CD4-positive, CD25-positive, alpha-beta regulatory T cell (primary cell): ENCODE data around the gene RIPK3. TPM values are rescaled to one million over a fixed set of nuclear protein-coding genes. Genes with fewer than 3 reads are reported as not detected.

Source experiments
- ATAC-seq, 2 donors: fragments of 150-1000 bp; cut with Tn5 transposase; one replicate each; pipeline ENCODE4 v1.10.0; 2021; ENCODE audit warnings: low read depth in 2 of 2, moderate number of reproducible peaks in 2 of 2, moderate library complexity in 1 of 2
- DNase-seq, 3 donors: peaks; one replicate each; pipeline versions ENCODE4 v3.0.0 to v3.0.0-alpha.2; 2012 to 2022; ENCODE audit warnings: mixed read lengths in 1 of 3
- H3K27ac ChIP-seq: one replicate; pipeline ENCODE4 v1.7.0; 2013; ENCODE audit warnings: mild to moderate bottlenecking, low read length; ENCODE audit not compliant: insufficient read depth, poor library complexity, severe bottlenecking
- H3K27me3 ChIP-seq: one replicate; pipeline ENCODE4 v1.7.0; 2013; ENCODE audit warnings: low read length; ENCODE audit not compliant: control insufficient read depth, insufficient read depth
- H3K36me3 ChIP-seq: one replicate; pipeline ENCODE4 v1.7.0; 2013; ENCODE audit warnings: mild to moderate bottlenecking, low read length, moderate library complexity; ENCODE audit not compliant: control insufficient read depth, insufficient read depth
- H3K4me1 ChIP-seq: 2 replicates; pipeline ENCODE4 v1.7.0; 2013; ENCODE audit warnings: mild to moderate bottlenecking, low read length; ENCODE audit not compliant: insufficient read depth, control insufficient read depth, poor library complexity, severe bottlenecking
- H3K4me3 ChIP-seq: one replicate; pipeline ENCODE4 v1.7.0; 2013; ENCODE audit warnings: low read depth, mild to moderate bottlenecking, low read length, moderate library complexity
- H3K9me3 ChIP-seq, 2 experiments: 1 replicate in 1 of 2; 2 replicates in 1 of 2; pipeline ENCODE4 v1.7.0; 2013; ENCODE audit warnings: low read length in 2 of 2, mild to moderate bottlenecking in 1 of 2, moderate library complexity in 1 of 2; ENCODE audit not compliant: control insufficient read depth in 2 of 2
- H3K27ac Mint-ChIP-seq, 3 donors: one replicate each; pipeline ENCODE4 v1.8.0; 2020 to 2022; ENCODE audit warnings: mild to moderate bottlenecking in 3 of 3, mixed read lengths in 3 of 3, moderate library complexity in 2 of 3
- H3K27me3 Mint-ChIP-seq: one replicate; pipeline ENCODE4 v1.8.0; 2022; ENCODE audit warnings: mild to moderate bottlenecking, mixed read lengths
- H3K36me3 Mint-ChIP-seq: one replicate; pipeline ENCODE4 v1.8.0; 2020; ENCODE audit warnings: mixed read lengths
- H3K4me1 Mint-ChIP-seq, 4 donors: one replicate each; pipeline ENCODE4 v1.8.0; 2020 to 2022; ENCODE audit warnings: mixed read lengths in 4 of 4, mild to moderate bottlenecking in 1 of 4
- H3K4me3 Mint-ChIP-seq, 4 donors: one replicate each; pipeline ENCODE4 v1.8.0; 2020 to 2022; ENCODE audit warnings: mild to moderate bottlenecking in 4 of 4, mixed read lengths in 4 of 4, moderate library complexity in 3 of 4
- H3K9me3 Mint-ChIP-seq, 7 donors: one replicate each; pipeline ENCODE4 v1.8.0; 2020 to 2022; ENCODE audit warnings: mixed read lengths in 7 of 7, mild to moderate bottlenecking in 3 of 7, moderate library complexity in 2 of 7
- polyA plus RNA-seq, 4 donors: library from polyadenylated mRNA; unstranded; fragments of 300-500 nt; fragmentation: Illumina TruSeq; gene quantifications; one replicate each; pipeline ENCODE4 v1.2.3, GENCODE V29; 2021
- total RNA-seq: library from RNA; stranded (reverse); gene quantifications from one replicate; pipeline ENCODE4 v1.2.3, GENCODE V29; 2022

The RIPK3 gene
- total and polyA plus RNA-seq, 5 donors from 2014 or later = 14.9 to 41.2 (median 19.7) TPM

DNA sequence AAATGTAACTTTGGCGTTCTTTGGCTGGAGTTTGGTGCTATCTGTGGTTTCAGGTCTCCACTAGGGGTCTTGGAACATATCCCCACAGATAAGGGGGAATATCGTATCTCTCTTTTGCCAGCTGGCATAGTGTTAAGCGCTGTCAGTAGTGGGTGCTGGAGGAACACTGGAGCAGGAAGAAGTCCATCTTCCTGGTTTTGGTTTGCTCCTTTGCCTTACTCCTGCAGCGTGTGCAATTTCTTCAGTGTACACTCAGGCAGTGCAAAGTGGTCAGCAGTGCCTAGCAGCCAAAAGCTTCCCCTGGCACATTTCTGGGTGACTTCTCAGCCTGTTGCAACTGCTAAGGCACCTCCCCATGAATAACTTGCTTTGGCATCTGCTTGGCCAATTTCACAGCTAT is 11.7 kb upstream of the RIPK3 start:
- Mint-ChIP-seq H3K27me3 (peaks cover 40% of the 10 kb centered on the region), H3K4me3 (no peak overlapping the region), H3K27ac (no peak overlapping the region), H3K4me1 (peaks cover 0 to 3% (median 0%) of the 10 kb centered on the region in 4 donors), H3K36me3 (peaks cover 4% of the 10 kb centered on the region), H3K9me3 (no peaks in the 10 kb centered on the region)
- Histone ChIP-seq H3K36me3 (no peaks in the 10 kb centered on the region), H3K4me3 (no peak overlapping the region), H3K9me3 (no peaks in the 10 kb centered on the region), H3K4me1 (no peaks in the 10 kb centered on the region), H3K27me3 (peaks cover 27% of the 10 kb centered on the region), H3K27ac (no peak overlapping the region)
- ATAC-seq (no peak), DNase-seq (no peak)

DNA sequence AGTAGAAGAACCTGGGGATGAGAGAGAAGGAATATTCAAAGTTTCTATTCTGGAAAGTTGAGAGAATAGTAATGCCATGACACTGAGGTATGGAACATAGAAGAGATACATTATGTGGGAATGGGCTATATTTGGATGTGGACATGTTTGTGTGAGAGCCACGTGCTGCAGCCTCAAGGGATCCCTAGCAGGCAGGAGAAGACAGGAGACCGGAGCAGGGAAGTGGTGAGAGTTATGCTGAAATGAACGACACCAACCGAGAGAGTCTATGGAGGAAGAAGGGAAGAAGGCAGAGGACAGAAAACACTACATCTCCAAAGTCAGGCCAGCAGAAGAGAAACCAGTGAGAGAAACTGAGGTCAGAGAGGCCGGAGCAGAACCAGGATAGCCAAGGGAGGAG is 10.0 kb upstream of the RIPK3 start:
- no peak for ATAC-seq
- H3K36me3 ChIP-seq = no peaks in the 10 kb centered on the region
- Mint-ChIP-seq H3K4me3 (no peak overlapping the region), H3K9me3 (no peaks in the 10 kb centered on the region), H3K4me1 (peaks cover 0 to 3% (median 0%) of the 10 kb centered on the region in 4 donors), H3K27ac (no peak overlapping the region), H3K36me3 (peaks cover 4% of the 10 kb centered on the region), H3K27me3 (peaks cover 54% of the 10 kb centered on the region)
- H3K27ac ChIP-seq = no peak overlapping the region
- H3K9me3 ChIP-seq = no peaks in the 10 kb centered on the region
- DNase-seq = no peak
- no peaks in the 10 kb centered on the region for H3K4me1 ChIP-seq
- H3K4me3 ChIP-seq = no peak overlapping the region
- peaks cover 25% of the 10 kb centered on the region for H3K27me3 ChIP-seq

DNA sequence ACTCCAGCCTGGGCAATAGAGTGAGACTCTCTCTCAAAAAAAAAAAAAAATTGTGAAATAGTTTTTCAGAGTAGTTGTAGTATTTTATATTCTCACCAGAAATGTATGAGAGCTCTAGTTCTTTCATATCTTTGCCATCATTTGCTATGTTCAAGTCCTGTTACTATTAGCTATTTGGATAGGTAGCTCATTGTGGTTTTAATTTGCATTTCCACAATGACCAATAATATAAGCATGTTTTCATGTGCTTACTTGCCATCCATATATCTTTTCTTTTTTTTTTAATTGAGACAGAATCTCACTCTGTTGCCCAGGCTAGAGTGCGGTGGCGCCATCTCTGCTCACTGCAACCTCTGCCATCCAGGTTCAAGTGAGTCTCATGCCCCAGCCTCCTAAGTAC is 8.4 kb upstream of the RIPK3 start:
- peaks cover 25% of the 10 kb centered on the region for H3K27me3 ChIP-seq
- Mint-ChIP-seq H3K9me3 (no peaks in the 10 kb centered on the region), H3K4me3 (no peak overlapping the region), H3K36me3 (peaks cover 4% of the 10 kb centered on the region), H3K4me1 (peaks cover 0 to 3% (median 0%) of the 10 kb centered on the region in 4 donors), H3K27me3 (peaks cover 60% of the 10 kb centered on the region), H3K27ac (no peak overlapping the region)
- H3K36me3 ChIP-seq = no peaks in the 10 kb centered on the region
- no peak overlapping the region for H3K4me3 ChIP-seq
- DNase-seq = no peak
- no peak overlapping the region for H3K27ac ChIP-seq
- H3K4me1 ChIP-seq = no peaks in the 10 kb centered on the region
- ATAC-seq = no peak
- H3K9me3 ChIP-seq = no peaks in the 10 kb centered on the region

DNA sequence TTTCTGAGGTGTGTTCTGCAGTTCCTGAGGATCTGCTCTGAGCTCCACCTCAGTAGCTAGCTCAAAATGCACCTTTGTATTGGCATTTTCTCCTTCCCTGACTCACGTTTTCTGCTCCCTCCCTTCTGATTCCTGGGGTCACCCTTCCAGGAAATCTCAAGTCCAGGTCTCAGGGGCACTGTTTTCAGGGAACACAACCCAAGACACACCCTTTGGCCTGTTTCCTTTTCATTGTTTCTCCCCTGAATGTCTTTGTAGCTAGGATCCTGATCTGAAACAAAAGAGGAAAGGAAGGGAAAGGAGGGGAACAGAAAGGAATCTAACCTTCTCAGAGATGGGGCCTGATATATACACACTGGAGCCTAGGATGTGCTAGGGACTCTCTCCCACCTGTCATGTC is 7.3 kb upstream of the RIPK3 start:
- Mint-ChIP-seq H3K27me3 (peaks cover 62% of the 10 kb centered on the region), H3K4me3 (no peak overlapping the region), H3K9me3 (peaks cover 0 to 2% (median 0%) of the 10 kb centered on the region in 7 donors), H3K4me1 (no peaks in the 10 kb centered on the region), H3K27ac (no peak overlapping the region), H3K36me3 (peaks cover 4% of the 10 kb centered on the region)
- Histone ChIP-seq H3K27me3 (peaks cover 25% of the 10 kb centered on the region), H3K9me3 (no peaks in the 10 kb centered on the region), H3K4me1 (no peaks in the 10 kb centered on the region), H3K36me3 (no peaks in the 10 kb centered on the region), H3K27ac (no peak overlapping the region), H3K4me3 (no peak overlapping the region)
- DNase-seq = no peak
- ATAC-seq = no peak

DNA sequence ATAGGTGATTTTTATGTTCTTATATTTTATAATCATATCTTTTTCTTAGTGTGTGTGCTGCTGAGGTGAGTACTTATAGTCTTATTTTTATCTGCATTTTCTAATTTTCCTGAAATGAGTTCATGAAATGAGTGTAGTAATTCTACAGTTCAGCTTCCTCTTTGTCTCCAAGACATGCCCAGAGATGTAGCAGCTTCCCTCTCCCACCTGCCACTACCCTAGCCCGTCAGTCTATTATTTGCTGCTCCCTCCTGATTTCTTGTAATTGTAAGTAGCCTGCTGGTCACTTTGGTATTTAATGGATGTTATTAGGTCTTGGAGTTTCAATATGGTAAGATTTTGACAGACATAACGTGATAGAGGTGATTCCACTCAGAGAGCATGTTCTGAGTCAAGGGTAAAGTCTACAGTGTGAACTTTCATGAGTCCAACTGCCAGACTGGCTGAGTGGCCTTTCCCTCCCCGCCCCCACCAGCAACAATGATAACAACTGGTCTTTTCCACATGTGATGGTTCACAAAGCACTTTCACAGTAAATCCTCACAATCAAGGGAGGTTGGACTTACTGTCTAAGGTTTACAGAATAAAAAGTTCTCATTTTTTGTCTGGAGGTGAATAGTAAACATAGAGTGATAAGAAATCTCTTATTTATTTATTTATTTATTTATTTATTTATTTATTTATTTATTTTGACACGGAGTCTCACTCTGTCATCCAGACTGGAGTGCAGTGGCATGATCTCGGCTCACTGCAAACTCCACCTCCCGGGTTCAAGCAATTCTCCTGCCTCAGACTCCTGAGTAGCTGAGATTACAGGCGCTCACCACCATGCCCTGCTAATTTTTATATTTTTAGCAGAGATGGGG is 4.2 kb upstream of the RIPK3 start:
- no peak for DNase-seq
- H3K4me3 ChIP-seq = no peak overlapping the region
- no peaks in the 10 kb centered on the region for H3K9me3 ChIP-seq
- H3K27me3 ChIP-seq = peaks cover 7% of the 10 kb centered on the region
- Mint-ChIP-seq H3K4me3 (no peak overlapping the region), H3K36me3 (no peaks in the 10 kb centered on the region), H3K4me1 (peaks cover 0 to 13% (median 7%) of the 10 kb centered on the region in 4 donors), H3K9me3 (peaks cover 0 to 2% (median 0%) of the 10 kb centered on the region in 7 donors), H3K27ac (no peak overlapping the region), H3K27me3 (peaks cover 53% of the 10 kb centered on the region)
- peaks cover 11% of the 10 kb centered on the region for H3K4me1 ChIP-seq
- no peaks in the 10 kb centered on the region for H3K36me3 ChIP-seq
- no peak overlapping the region for H3K27ac ChIP-seq
- ATAC-seq = no peak

DNA sequence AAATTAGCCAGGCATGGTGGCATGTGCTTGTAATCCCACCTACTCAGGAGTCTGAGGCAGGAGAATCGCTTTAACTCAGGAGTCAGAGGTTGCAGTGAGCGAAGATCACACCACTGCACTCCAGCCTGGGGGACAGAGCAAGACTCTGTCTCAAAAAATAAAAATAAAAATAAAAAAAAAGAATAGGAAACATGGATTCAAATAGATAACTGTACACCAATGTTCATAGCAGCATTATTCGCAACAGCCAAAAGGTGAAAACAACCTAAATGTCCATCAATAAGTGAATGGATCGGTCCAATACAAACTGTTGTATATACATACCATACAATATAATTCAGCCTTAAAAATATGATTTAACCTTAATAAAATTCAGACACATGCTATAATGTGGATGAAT is 3.1 kb upstream of the RIPK3 start:
- Histone ChIP-seq H3K9me3 (no peaks in the 10 kb centered on the region), H3K4me3 (no peak overlapping the region), H3K27me3 (peaks cover 7% of the 10 kb centered on the region), H3K27ac (no peak overlapping the region), H3K4me1 (peaks cover 18% of the 10 kb centered on the region), H3K36me3 (peaks cover 4% of the 10 kb centered on the region)
- no peak overlapping the region for H3K27ac Mint-ChIP-seq
- peaks cover 53% of the 10 kb centered on the region for H3K27me3 Mint-ChIP-seq
- no peak for DNase-seq
- no peak for ATAC-seq
- peaks cover 0 to 2% (median 0%) of the 10 kb centered on the region in 7 donors for H3K9me3 Mint-ChIP-seq
- H3K36me3 Mint-ChIP-seq = peaks cover 7% of the 10 kb centered on the region
- H3K4me3 Mint-ChIP-seq = no peak overlapping the region
- peaks cover 0 to 24% (median 15%) of the 10 kb centered on the region in 4 donors for H3K4me1 Mint-ChIP-seq

DNA sequence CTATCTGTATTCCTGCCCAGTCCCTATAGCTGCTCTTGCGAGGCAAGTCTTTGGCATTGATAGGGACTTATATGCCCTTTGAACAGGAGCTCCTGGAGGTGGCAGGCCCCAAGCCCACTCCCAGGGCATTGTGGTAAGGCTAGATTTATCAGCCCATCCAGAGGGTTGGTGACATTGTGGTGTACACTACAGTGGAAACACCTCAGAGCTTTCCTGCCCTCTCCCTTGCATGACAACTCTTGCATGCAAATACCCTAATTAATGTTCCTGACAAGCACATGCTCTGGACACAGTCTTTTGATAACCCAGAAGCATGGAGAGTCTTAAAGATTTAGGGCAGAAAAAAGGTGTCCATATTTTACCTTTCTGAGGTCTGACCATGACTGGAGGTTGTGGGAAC is 815 bp upstream of the RIPK3 start:
- H3K4me3 ChIP-seq = no peak overlapping the region
- H3K27me3 Mint-ChIP-seq = peaks cover 50% of the 10 kb centered on the region
- H3K4me3 Mint-ChIP-seq = peak overlapping the region; percentile 76 to 98 (median 96)

DNA sequence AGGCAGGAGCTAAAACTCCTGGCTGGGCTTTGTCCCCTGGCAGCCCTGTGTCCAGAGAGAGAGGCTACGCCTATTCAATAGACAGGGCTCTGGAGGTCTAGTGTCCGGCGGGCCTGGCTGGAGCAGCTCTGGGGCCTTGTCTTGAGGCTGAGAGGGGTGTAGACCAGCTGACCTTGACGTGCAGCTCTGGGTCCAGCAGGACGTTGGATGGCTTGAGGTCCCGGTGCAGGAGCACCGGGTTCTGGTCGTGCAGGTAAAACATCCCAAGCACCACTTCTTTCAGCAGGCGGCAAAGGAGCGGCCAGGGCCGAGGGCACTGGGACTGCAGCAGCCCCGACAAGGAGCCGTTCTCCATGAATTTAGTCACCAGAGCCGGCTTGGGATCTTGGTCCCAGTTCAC is 948 bp downstream of the RIPK3 start:
- H3K27ac ChIP-seq = no peak overlapping the region
- H3K4me1 ChIP-seq = peaks cover 32% of the 10 kb centered on the region
- no peak for ATAC-seq
- peaks cover 1% of the 10 kb centered on the region for H3K27me3 ChIP-seq
- H3K27ac Mint-ChIP-seq = peak overlapping the region in 2 of 3 donors; percentile 44 to 97
- peaks cover 18% of the 10 kb centered on the region for H3K36me3 ChIP-seq
- H3K4me3 ChIP-seq = peak overlapping the region; percentile 35
- peaks cover 25% of the 10 kb centered on the region for H3K36me3 Mint-ChIP-seq
- H3K9me3 Mint-ChIP-seq = peaks cover 0 to 2% (median 0%) of the 10 kb centered on the region in 7 donors
- DNase-seq = no peak
- H3K4me1 Mint-ChIP-seq = peaks cover 0 to 46% (median 25%) of the 10 kb centered on the region in 4 donors
- H3K4me3 Mint-ChIP-seq = peak overlapping the region; percentile 86 to 98 (median 97)
- H3K9me3 ChIP-seq = no peaks in the 10 kb centered on the region
- peaks cover 54% of the 10 kb centered on the region for H3K27me3 Mint-ChIP-seq

More for the DNA sequence above, 815 bp upstream of the RIPK3 start:
- Histone ChIP-seq H3K4me1 (peaks cover 18% of the 10 kb centered on the region), H3K27me3 (no peaks in the 10 kb centered on the region), H3K9me3 (no peaks in the 10 kb centered on the region), H3K36me3 (peaks cover 18% of the 10 kb centered on the region), H3K27ac (no peak overlapping the region)
- DNase-seq (no peak), ATAC-seq (no peak)
- H3K9me3 Mint-ChIP-seq = peaks cover 0 to 2% (median 0%) of the 10 kb centered on the region in 7 donors
- H3K27ac Mint-ChIP-seq = no peak overlapping the region
- H3K36me3 Mint-ChIP-seq = peaks cover 25% of the 10 kb centered on the region
- H3K4me1 Mint-ChIP-seq = peaks cover 0 to 33% (median 22%) of the 10 kb centered on the region in 4 donors
